HG03457 (cell line): ENCODE results near the gene ABHD3.
"Not testable (repeated sequence)": the region's sequence is repeated elsewhere in the genome, so short reads cannot be mapped to it uniquely, and the experiment has no call there.

Experiments
- ATAC-seq: cut with Tn5 transposase; IDR thresholded peaks from one replicate; pipeline ENCODE4 v1.9.1; 2021; ENCODE audit warnings: moderate number of reproducible peaks; ENCODE audit not compliant: unreplicated experiment

Gene ABHD3

DNA sequence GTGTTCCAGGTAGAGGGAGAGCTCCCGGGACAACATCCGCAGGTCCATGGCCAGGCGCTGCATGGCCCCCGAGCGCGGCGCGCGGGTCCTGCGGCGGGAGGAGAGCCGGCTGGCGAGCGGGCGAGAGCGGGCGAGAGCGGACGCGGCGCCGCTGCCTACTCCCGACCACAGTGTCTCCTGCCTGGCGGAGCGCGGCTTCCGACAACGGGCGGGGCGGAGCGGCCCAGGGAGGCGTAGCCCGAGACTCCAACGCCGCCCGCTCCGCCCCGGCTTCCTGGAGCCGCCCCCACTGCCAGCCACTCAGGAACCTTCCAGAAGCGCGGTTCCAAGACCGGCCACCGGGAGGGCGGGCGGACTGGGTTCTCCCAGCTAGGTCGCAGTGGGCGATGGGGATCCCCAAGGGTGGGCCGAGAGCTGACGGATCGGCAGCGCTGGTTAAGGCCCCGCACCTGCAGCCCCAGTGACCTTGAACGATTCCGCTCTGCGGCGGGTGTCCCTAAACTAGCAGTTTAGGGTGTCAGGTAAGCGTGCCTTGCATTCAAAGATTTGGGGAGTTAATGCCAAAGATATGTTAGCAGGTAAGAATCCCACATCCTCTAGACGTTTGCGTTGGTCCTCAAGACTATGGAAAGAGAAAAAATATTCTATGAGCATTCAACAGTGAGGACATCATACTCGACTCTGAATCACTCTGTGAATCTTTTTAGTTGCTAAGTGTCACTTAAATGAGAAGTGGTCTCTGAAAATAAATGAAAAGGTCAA, at the start of gene ABHD3:
ABHD3 (minus strand) TSS at position 172 of the 762 bp plus-strand sequence; CDS start at position 63, 109 bp downstream.
- peak; percentile 88 for ATAC-seq

DNA sequence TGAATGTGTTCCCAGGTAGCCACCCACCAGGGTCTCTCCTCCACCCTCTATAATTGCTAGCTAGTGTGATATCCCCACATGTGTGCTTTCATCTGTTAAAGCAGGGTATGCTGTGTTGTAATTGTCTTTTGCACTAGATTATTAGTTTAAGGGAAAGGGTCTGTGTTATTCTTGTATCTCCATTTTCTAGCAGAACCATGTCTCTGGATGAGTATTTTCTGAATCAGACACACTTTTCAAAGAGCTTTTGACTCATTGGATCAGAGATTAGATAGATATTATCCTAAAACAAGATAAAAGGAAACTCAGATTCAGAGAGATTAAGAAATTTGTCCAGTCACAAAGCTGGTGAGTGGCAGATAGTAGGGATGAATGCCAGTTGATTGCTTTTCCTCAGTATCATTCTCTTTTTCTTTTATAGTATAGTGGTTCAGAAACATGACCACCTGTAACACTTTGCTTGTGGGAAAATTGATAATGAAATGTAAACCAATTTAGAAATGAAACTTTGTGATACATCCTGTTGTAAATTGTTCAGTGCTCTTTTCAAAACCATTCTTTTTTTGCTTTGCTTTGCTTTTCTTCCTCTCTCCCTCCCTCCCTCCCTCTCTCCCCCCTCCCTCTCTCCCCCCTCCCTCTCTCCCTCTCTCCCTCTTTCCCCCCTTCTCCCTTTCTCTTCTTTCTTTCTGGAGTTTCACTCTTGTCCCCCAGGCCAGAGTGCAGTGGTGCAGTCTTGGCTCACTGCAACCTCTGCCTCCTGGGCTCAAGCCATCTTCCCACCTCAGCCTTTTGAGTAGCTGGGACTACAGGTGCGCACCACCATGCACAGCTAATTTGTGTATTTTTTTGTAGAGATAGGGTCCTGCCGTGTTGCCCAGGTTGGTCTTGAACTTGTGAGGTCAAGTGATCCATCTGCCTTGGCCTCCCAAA, 43.5 kb upstream of the ABHD3 start:
- no peak for ATAC-seq

GRCh38 chr18:21747268-21747667, 42.7 kb upstream of the ABHD3 start:
- ATAC-seq: no peak

GRCh38 chr18:21745231-21745630, 40.7 kb upstream of the ABHD3 start:
- no peak for ATAC-seq

- no peak for ATAC-seq
Measured at GRCh38 chr18:21743166-21743832, 38.7 kb upstream of the ABHD3 start.

- ATAC-seq: no peak
Measured at GRCh38 chr18:21742315-21742687, 37.7 kb upstream of the ABHD3 start.

DNA sequence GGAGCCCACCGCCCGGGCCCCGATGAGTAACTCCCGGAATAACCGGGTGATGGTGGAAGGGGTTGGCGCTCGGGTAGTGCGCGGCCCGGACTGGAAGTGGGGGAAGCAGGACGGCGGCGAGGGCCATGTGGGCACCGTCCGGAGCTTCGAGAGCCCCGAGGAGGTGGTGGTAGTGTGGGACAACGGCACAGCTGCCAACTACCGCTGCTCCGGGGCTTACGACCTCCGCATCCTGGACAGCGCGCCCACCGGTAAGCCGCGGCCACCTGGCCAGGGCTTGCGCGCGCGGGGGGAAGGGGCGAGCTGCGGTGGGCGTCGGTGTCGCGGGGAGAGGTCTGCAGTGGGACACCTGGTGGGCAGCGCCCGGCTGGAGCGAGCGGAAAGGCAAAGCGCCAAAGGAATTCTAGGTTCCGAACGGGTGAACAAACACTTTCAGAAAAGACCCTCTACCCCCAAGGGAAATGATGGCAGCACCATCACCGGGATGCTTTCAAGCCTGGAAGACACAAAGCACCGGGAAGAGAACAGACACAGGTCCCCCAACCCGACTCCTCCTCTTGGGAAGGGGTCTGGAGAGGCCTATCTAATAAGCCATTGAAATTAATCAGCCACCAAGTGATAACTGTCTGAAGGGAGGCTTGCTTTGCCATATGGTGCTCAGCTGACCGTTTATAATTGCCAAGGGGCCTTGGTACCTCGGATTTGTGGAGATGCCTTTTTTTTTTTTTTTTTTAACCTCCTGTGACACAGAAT, 37.2 kb upstream of the ABHD3 start:
- ATAC-seq: peak; percentile 10

DNA sequence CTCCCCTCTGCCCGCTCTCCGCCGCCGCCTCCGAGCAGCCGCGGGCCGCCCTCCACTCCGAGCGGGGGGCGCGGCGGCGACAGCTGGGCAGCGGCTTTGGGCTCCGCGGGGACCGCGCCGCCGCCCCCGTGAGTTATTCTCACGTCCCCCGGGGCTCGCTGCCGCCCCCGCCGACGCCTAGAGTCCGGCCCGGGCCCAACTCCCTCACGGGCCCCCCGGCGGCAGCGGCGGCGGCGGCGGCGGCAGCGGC, 36.7 kb upstream of the ABHD3 start:
- ATAC-seq: no peak

- peak; percentile 96 for ATAC-seq
Measured at GRCh38 chr18:21740538-21741311, 36.2 kb upstream of the ABHD3 start, which contains the start of gene MIB1. MIB1 (plus strand) TSS chr18:21740792; CDS start chr18:21741584, 792 bp downstream.

- peak; percentile 15 for ATAC-seq
Measured at GRCh38 chr18:21739604-21740537, 35.3 kb upstream of the ABHD3 start.

DNA sequence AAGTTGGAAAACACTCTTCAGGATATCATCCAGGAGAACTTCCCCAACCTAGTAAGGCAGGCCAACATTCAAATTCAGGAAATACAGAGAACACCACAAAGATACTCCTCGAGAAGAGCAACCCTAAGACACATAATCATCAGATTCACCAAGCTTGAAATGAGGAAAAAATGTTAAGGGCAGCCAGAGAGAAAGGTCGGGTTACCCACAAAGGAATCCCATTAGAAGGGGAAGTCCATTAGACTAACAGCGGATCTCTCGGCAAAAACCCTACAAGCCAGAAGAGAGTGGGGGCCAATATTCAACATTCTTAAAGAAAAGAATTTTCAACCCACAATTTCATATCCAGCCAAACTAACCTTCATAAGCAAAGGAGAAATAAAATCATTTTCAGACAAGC, 32.4 kb upstream of the ABHD3 start:
- ATAC-seq: not testable (repeated sequence)

DNA sequence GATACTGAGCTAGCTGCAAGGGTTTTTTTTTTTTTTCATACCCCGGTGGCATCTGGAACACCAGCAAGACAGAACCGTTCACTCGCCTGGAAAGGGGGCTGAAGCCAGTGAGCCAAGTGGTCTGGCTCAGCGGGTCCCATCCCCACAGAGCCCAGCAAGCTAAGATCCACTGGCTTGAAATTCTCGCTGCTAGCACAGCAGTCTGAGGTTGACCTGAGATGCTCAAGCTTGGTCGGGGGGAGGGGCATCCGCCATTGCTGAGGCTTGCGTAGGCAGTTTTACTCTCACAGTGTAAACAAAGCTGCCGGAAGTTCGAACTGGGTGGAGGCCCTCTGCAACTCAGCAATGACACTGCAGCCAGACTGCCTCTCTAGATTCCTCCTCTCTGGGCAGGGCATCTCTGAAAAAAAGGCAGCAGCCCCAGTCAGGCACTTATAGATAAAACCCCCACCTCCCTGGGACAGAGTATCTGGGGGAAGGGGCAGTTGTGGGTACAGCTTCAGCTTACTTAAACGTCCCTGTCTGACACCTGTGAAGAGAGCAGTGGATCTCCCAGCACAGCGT, 31.0 kb upstream of the ABHD3 start:
- ATAC-seq: no peak

DNA sequence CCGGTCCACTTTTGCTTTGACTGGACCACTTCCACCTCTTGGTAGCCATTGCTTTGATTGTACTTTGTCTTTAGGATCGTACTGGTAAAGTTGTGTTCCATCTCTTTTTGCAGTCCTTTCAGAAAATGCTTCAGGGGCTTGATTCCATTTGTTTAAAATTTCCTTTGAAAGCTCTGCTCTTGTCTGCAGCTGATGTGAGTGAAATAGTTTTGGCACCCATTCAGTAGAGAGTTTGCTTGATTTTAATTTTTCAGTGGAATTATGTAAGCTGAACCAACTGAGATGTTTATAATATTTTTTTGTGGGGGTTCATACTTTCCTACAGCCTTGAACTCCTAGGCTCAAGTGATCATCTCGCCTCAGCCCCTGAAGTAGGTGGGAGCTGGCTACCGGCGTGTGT, 28.4 kb upstream of the ABHD3 start:
- no peak for ATAC-seq

- ATAC-seq: no peak
Measured at GRCh38 chr18:21727702-21728101, 23.1 kb upstream of the ABHD3 start.

DNA sequence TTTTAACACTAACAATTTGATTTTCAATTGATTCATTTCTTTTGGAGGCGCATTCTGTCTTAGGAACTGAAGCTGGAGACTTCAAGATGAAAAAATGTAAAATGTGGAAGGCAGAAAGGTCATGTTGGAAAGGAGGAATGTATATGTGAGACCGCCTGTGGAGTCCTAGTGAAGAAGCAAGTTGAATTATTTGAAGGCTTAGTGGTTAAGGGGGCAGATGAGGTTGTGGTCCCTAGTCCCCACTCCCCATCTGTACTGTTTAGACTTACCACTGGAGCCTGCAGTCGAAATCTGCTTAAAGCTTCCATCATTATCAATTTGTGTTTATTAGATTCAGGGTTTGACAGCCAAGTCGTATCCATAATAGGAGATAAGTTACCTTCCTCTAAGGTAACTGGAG, 20.6 kb upstream of the ABHD3 start:
- ATAC-seq: no peak

DNA sequence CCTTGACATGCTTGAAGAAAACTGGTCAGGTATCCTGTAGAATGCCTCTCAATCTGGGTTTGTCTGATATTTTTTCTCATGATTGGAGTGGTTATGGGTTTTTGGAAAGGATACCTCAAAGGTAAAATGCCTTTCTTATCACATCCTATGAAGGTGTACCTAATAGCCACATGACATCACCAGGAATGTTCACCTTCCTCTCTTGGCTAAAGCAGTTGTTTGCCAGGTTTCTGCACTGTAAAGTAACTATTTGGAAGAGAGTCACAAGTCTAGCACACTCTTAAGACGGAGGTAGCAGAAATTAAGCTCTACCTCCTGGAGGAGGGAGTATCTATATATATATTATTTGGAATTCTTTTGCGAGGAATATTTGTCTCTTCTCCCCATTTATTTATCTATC, 18.1 kb upstream of the ABHD3 start:
- ATAC-seq: no peak

DNA sequence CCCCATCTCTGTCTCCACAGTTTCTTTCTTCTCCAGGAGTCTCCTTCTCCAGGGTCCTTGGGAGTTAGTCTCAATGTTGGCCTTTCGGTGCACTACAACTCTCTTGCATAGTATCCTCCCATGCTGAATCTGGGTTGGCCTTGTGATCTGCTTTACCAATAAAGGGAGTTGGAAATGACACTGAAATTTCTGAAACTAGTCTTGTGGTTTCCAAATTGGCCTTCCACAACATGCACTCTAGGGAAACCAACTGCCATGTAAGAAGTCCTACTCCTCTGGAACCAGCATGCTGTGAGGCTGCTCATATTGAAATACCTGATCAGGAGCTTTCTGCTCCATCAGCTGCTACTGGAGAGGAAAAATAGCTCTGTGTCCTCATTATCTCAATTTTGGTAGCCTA, 9.9 kb upstream of the ABHD3 start:
- ATAC-seq: no peak

GRCh38 chr18:21707130-21707529, 2.6 kb upstream of the ABHD3 start:
- ATAC-seq: not testable (repeated sequence)

DNA sequence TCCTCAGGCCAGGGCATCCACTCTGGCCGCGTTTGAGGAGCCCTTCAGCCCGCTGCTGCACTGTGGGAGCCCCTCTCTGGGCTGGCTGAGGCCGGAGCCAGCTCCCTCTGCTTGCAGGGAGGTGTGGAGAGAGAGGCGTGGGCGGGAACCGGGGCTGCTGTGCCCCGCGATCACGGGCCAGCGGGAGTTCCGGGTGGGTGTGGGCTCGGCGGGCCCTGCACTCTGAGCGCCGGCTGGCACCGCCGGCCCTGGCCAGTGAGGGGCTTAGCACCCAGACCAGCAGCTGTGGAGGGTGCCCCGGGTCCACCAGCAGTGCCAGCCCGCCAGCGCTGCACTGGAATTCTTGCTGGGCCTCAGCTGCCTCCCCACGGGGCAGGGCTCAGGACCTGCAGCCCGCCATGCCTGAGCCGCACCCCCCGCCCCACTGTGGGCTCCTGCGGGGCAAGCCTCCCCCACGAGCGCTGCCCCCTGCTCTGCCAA, 1.9 kb upstream of the ABHD3 start:
- no peak for ATAC-seq
